GM10248 (cell line): Measurements from ENCODE around the gene CNTNAP2.

ENCODE experiments used
- CTCF ChIA-PET: fragments of 300-600 bp; sonication (Branson Sonifier 250); formaldehyde crosslinking; extraction: SDS; loops from one replicate; lab custom pipeline; 2021; ENCODE audit warnings: antibody characterized with exemption; lab: Yijun Ruan, JAX
- POLR2A ChIA-PET: fragments of 350-650 bp; sonication (Branson Sonifier 250); formaldehyde crosslinking; extraction: SDS; loops from one replicate; lab custom pipeline; 2020; ENCODE audit warnings: antibody characterized with exemption; lab: Yijun Ruan, JAX
- DNase-seq: peaks from one replicate; pipeline ENCODE4 v3.0.0; 2012; ENCODE audit errors: extremely low spot score
- CTCF ChIP-seq: IDR thresholded peaks from 2 replicates; pipeline ENCODE4 v1.5.1; 2012; ENCODE audit warnings: mild to moderate bottlenecking, low read depth; ENCODE audit errors: extremely low read depth, missing control alignments, control extremely low read depth

The CNTNAP2 gene

DNA sequence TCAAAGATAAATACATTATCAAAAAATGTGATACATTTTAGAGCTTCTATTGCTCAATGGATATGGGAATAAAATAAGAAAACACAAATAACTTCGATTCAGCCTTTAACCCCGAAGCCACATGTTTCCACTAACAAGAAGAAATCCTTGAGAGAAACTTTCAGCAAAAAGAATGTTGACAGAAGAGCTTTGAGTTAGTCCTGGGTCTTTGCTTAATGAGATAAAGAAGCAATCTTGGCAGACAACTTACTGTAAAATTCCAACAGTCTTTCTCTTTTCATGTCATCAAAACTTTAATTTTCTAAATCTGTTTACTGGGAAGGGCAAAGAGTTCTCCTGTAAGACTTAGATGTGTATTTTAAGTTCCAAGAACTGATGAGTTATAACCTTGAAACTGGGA, 810.2 kb downstream of the CNTNAP2 start:
- POLR2A ChIA-PET: no interaction called here
- no peak for TF ChIP-seq CTCF

DNA sequence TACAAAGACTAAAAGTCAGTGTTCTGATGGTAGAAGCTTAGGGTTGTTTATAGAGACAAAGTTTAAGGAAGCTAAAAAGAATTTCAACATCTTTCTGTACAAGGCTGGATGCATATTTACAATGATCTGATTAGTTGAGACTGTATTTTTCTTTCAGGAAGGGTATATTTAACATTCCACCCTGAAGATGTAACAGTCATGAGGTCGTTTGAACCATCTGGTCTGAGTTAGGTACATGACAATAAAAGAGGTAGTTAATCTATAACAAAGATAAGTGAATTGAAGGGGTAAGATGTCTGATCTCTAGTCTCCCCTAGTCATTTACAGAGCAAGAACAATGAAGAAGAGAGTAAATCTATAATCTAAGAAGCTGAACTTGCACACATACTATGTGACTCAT, 821.2 kb downstream of the CNTNAP2 start:
- ChIA-PET POLR2A (no interaction called here), CTCF (no interaction called here)
- no peak for TF ChIP-seq CTCF
- no peak for DNase-seq

More for the DNA sequence above, 810.2 kb downstream of the CNTNAP2 start:
- DNase-seq: no peak
- CTCF ChIA-PET: interaction anchor here (0.8 kb wide), 1 partner anchor 34 kb away, joined by 4 read pairs; no protein-coding TSS in a partner anchor

- no peak for TF ChIP-seq CTCF
- ChIA-PET CTCF (no interaction called here), POLR2A (no interaction called here)
- no peak for DNase-seq
Observed at GRCh38 chr7:146943483-146943882, 826.9 kb downstream of the CNTNAP2 start.

DNA sequence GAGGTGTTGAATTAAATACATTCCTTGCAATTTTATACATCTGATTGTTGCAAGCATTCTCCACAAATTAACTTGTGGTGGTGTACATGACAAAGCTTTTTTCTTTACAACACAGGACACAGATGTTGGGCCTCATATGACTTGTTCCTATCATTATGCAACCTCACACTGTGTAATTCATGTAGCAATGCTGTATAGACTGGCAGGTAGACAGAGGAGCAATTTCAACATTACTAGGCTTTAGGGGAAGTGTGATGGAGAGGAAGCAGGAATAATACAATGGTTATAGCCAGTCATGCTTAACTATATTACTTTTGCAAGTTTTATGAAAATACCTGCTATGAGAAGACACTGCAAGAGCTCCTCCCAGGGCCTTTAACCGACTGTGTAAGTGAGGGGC, 832.1 kb downstream of the CNTNAP2 start:
- ChIA-PET CTCF (interaction anchor here (1.7 kb wide), 1 partner anchor 10 kb away, joined by 4 read pairs; no protein-coding TSS in a partner anchor), POLR2A (no interaction called here)
- no peak for TF ChIP-seq CTCF
- no peak for DNase-seq

DNA sequence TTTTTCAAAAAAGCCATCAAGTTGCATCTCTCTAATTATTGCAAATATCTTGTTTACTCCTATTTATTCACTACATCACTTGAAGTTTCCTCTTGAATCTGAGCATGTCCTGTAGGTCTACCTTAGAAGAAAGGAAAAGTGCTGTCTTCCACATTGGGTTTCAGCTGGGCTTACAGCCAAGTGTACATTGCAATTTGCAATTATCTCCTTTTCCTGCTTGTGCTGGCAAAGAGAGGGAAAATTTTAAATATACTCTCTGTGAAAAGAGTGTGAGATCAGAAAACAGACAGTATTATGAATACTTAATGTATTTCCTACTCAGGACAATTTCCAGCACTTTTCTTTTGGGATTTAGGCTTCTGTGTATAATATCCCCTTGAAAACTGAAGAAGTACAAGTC, 839.7 kb downstream of the CNTNAP2 start:
- TF ChIP-seq CTCF: no peak
- CTCF ChIA-PET: no interaction called here
- no peak for DNase-seq
- POLR2A ChIA-PET: no interaction called here

DNA sequence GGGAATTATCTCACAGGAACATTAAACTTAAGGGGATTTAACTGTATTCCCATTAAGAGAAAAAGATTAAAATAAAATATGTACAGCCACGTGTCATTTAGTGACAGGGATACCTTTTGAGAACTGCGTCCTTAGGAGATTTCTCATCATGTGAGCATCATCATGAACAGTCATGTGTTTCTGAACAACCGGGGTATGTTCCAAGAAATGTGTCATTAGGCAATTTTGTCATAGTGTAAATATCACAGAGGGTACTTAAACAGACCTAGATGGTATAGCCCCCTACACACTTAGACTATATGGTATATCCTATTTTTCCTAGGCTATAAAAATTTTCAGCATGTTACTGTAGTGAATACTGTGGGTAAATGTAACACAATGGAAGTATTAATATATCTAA, 840.3 kb downstream of the CNTNAP2 start:
- CTCF ChIA-PET: no interaction called here
- TF ChIP-seq CTCF: no peak
- no peak for DNase-seq
- POLR2A ChIA-PET: no interaction called here
